IMR-90 (cell line): ENCODE data around the gene PNMA8C. TPM values are rescaled to one million over a fixed set of nuclear protein-coding genes. Genes with fewer than 3 reads are reported as not detected.

Experiments used
- ATAC-seq: fragments of 200-7000 bp; cut with Tn5 transposase; 2 replicates; pipeline ENCODE4 v1.9.1; 2020; ENCODE audit warnings: low read depth, mild to moderate bottlenecking, moderate library complexity
- BruUV-seq: library from RNA; stranded (reverse); fragments of 400-500 nt; replicated peaks from 2 replicates; lab custom pipeline; 2021; lab: Mats Ljungman, UMichigan
- CTCF ChIA-PET: fragments of 300-600 bp; formaldehyde crosslinking; extraction: SDS; loops from one replicate; lab custom pipeline; 2021; ENCODE audit warnings: antibody characterized with exemption; lab: Yijun Ruan, JAX
- POLR2A ChIA-PET: fragments of 300-600 bp; sonication (Branson Sonifier 250); formaldehyde crosslinking; loops from one replicate; lab custom pipeline; 2022; ENCODE audit warnings: antibody characterized with exemption; ENCODE audit not compliant: unreplicated experiment; lab: Charles Lee
- DNase-seq: peaks from one replicate; pipeline ENCODE4 v3.0.0; 2013
- H2AFZ ChIP-seq: replicated peaks from 2 replicates; pipeline ENCODE3; 2013; ENCODE audit warnings: low read length, mild to moderate bottlenecking; ENCODE audit not compliant: poor library complexity
- H2AK5ac ChIP-seq: 2 replicates; pipeline ENCODE4 v1.6.1; 2013; ENCODE audit warnings: low read depth, low read length, inconsistent platforms
- H2AK9ac ChIP-seq: replicated peaks from 2 replicates; pipeline ENCODE3; 2013; ENCODE audit warnings: mild to moderate bottlenecking, low read depth, low read length, moderate library complexity; ENCODE audit not compliant: poor library complexity
- H2BK120ac ChIP-seq: 2 replicates; pipeline ENCODE4 v1.6.1; 2013; ENCODE audit warnings: low read depth, low read length, inconsistent platforms
- H2BK15ac ChIP-seq: 3 replicates; pipeline ENCODE4 v1.6.1; 2013; ENCODE audit warnings: low read depth, low read length, inconsistent platforms
- H2BK20ac ChIP-seq: 2 replicates; pipeline ENCODE4 v1.6.1; 2013; ENCODE audit warnings: low read depth, mild to moderate bottlenecking, inconsistent platforms, low read length, moderate library complexity
- H2BK5ac ChIP-seq: 2 replicates; pipeline ENCODE4 v1.6.1; 2013; ENCODE audit warnings: mild to moderate bottlenecking, low read depth, low read length, inconsistent platforms; ENCODE audit not compliant: poor library complexity, severe bottlenecking
- H3K14ac ChIP-seq: replicated peaks from 2 replicates; pipeline ENCODE4 v1.6.1; 2013; ENCODE audit warnings: low read depth, low read length, inconsistent platforms
- H3K18ac ChIP-seq: 2 replicates; pipeline ENCODE4 v1.6.1; 2013; ENCODE audit warnings: low read depth, low read length, control low read depth
- H3K23ac ChIP-seq: 2 replicates; pipeline ENCODE4 v1.6.1; 2013; ENCODE audit warnings: low read depth, low read length, inconsistent platforms
- H3K27ac ChIP-seq: 2 replicates; pipeline ENCODE4 v1.5.1; 2013; ENCODE audit warnings: mild to moderate bottlenecking, control low read depth, low read length; ENCODE audit not compliant: insufficient read depth
- H3K27me3 ChIP-seq: 2 replicates; pipeline ENCODE4 v1.6.1; 2013; ENCODE audit warnings: low read length; ENCODE audit not compliant: control insufficient read depth, insufficient read depth
- H3K36me3 ChIP-seq: 2 replicates; pipeline ENCODE4 v1.6.1; 2013; ENCODE audit warnings: low read length, mixed read lengths; ENCODE audit not compliant: control insufficient read depth, insufficient read depth
- H3K4ac ChIP-seq: 2 replicates; pipeline ENCODE4 v1.6.1; 2013; ENCODE audit warnings: low read depth, low read length, inconsistent platforms
- H3K4me1 ChIP-seq: 2 replicates; pipeline ENCODE4 v1.6.1; 2013; ENCODE audit warnings: low read length, mixed read lengths; ENCODE audit not compliant: control insufficient read depth, insufficient read depth
- H3K4me2 ChIP-seq: 2 replicates; pipeline ENCODE4 v1.6.1; 2013; ENCODE audit warnings: low read depth, mild to moderate bottlenecking, control low read depth, low read length, moderate library complexity
- H3K4me3 ChIP-seq: 2 replicates; pipeline ENCODE4 v1.5.1; 2013; ENCODE audit warnings: low read depth, mild to moderate bottlenecking, control low read depth, low read length, moderate library complexity; ENCODE audit not compliant: insufficient read depth
- H3K56ac ChIP-seq: 2 replicates; pipeline ENCODE4 v1.6.1; 2013; ENCODE audit warnings: low read length, inconsistent platforms; ENCODE audit not compliant: insufficient read depth; ENCODE audit errors: extremely low read depth
- H3K79me1 ChIP-seq, 2 experiments: 2 replicates each; pipeline ENCODE4 v1.6.1; 2013; ENCODE audit warnings: low read length in 2 of 2, inconsistent platforms in 1 of 2, low read depth in 1 of 2
- H3K9ac ChIP-seq: 2 replicates; pipeline ENCODE4 v1.6.1; 2013; ENCODE audit warnings: low read depth, low read length, control low read depth
- H3K9me1 ChIP-seq: 2 replicates; pipeline ENCODE4 v1.6.1; 2013; ENCODE audit warnings: low read length, inconsistent platforms; ENCODE audit not compliant: insufficient read depth
- H3K9me3 ChIP-seq: 2 replicates; pipeline ENCODE4 v1.6.1; 2013; ENCODE audit warnings: low read length; ENCODE audit not compliant: control insufficient read depth, insufficient read depth
- H4K20me1 ChIP-seq: 2 replicates; pipeline ENCODE4 v1.6.1; 2013; ENCODE audit warnings: low read length, inconsistent platforms; ENCODE audit not compliant: insufficient read depth
- H4K5ac ChIP-seq: 2 replicates; pipeline ENCODE4 v1.6.1; 2013; ENCODE audit warnings: mild to moderate bottlenecking, low read depth, low read length, control low read depth
- H4K8ac ChIP-seq, 2 experiments: 2 replicates each; pipeline ENCODE4 v1.6.1; 2013; ENCODE audit warnings: low read depth in 2 of 2, low read length in 2 of 2, control low read depth in 1 of 2, inconsistent platforms in 1 of 2
- H4K91ac ChIP-seq: 2 replicates; pipeline ENCODE4 v1.6.1; 2013; ENCODE audit warnings: low read depth, low read length, inconsistent platforms; ENCODE audit not compliant: insufficient read depth
- BHLHE40 ChIP-seq: fragments of 150-350 bp; IDR thresholded peaks from 2 replicates; pipeline ENCODE4 v1.6.1; 2016; ENCODE audit warnings: mild to moderate bottlenecking, low read depth, low read length
- CEBPB ChIP-seq: IDR thresholded peaks from 2 replicates; pipeline ENCODE4 v1.6.1; 2012; ENCODE audit warnings: low read depth, low read length, improper control_type of control experiment
- CHD1 ChIP-seq: IDR thresholded peaks from 2 replicates; pipeline ENCODE4 v1.6.1; 2012; ENCODE audit warnings: low read depth, low read length, improper control_type of control experiment
- CTCF ChIP-seq: conservative IDR thresholded peaks from 2 replicates; pipeline ENCODE4 v1.5.1; 2012; ENCODE audit warnings: mild to moderate bottlenecking, low read depth, low read length, improper control_type of control experiment
- ELK1 ChIP-seq: fragments of 150-350 bp; IDR thresholded peaks from 2 replicates; pipeline ENCODE4 v1.6.1; 2016; ENCODE audit warnings: low read depth, mild to moderate bottlenecking, low read length, moderate library complexity, borderline replicate concordance
- FOS ChIP-seq: fragments of 150-350 bp; IDR thresholded peaks from 2 replicates; pipeline ENCODE4 v1.6.1; 2016; ENCODE audit warnings: low read depth, low read length
- MAFK ChIP-seq: IDR thresholded peaks from 2 replicates; pipeline ENCODE4 v1.6.1; 2012; ENCODE audit warnings: low read depth, low read length, improper control_type of control experiment
- MAZ ChIP-seq: IDR thresholded peaks from 2 replicates; pipeline ENCODE4 v1.6.1; 2012; ENCODE audit warnings: low read depth, mild to moderate bottlenecking, low read length, improper control_type of control experiment, moderate library complexity, borderline replicate concordance
- MXI1 ChIP-seq: IDR thresholded peaks from 2 replicates; pipeline ENCODE4 v1.6.1; 2012; ENCODE audit warnings: low read depth, mild to moderate bottlenecking, low read length, moderate library complexity, borderline replicate concordance
- NFE2L2 ChIP-seq: fragments of 150-350 bp; IDR thresholded peaks from 2 replicates; pipeline ENCODE4 v1.6.1; 2016; ENCODE audit warnings: low read depth, mild to moderate bottlenecking, low read length
- POLR2A ChIP-seq: IDR thresholded peaks from 2 replicates; pipeline ENCODE4 v1.6.1; 2012; ENCODE audit warnings: mild to moderate bottlenecking, low read depth, low read length
- RAD21 ChIP-seq: IDR thresholded peaks from 2 replicates; pipeline ENCODE4 v1.6.1; 2012; ENCODE audit warnings: low read length, improper control_type of control experiment
- RCOR1 ChIP-seq: IDR thresholded peaks from 2 replicates; pipeline ENCODE4 v1.6.1; 2012; ENCODE audit warnings: mild to moderate bottlenecking, low read length, improper control_type of control experiment; ENCODE audit not compliant: insufficient replicate concordance
- RFX5 ChIP-seq: IDR thresholded peaks from 2 replicates; pipeline ENCODE4 v1.8.0; 2012; ENCODE audit warnings: low read depth, mild to moderate bottlenecking, low read length, moderate library complexity
- SMC3 ChIP-seq: fragments of 150-350 bp; IDR thresholded peaks from 2 replicates; pipeline ENCODE4 v1.6.1; 2016; ENCODE audit warnings: low read depth, mild to moderate bottlenecking, antibody characterized with exemption, low read length, moderate library complexity
- USF2 ChIP-seq: fragments of 150-350 bp; IDR thresholded peaks from 2 replicates; pipeline ENCODE4 v1.6.1; 2017; ENCODE audit warnings: mild to moderate bottlenecking, antibody characterized with exemption, low read length, low read depth
- WGBS, 2 experiments: methylation state at CpG; one replicate each; pipeline versions ENCODE4 v1.1.5 to v1.1.7; 2013; ENCODE audit warnings: missing lambda C conversion rate in 2 of 2; ENCODE audit not compliant: insufficient read length in 1 of 2; ENCODE audit errors: extremely low coverage in 2 of 2; 5-methylcytosine and 5-hydroxymethylcytosine counted together
- dilution Hi-C: fragments of 300-500 bp; cut with HindIII; formaldehyde crosslinking; loops from one replicate; pipeline ENCODE4 v1.14.3; 2018; ENCODE audit warnings: low sequenced_read_pairs; ENCODE audit not compliant: unreplicated experiment
- in situ Hi-C: fragments of 300-500 bp; cut with MboI; formaldehyde crosslinking; loops from 3 replicates; pipeline ENCODE4 v1.14.3; 2019; ENCODE audit warnings: low sequenced_read_pairs, inconsistent platforms, mixed read lengths
- intact Hi-C: fragments of 100-400 bp; cut with micrococcal nuclease; formaldehyde crosslinking; loops from 2 replicates; pipeline ENCODE4 v1.10.0; 2022
- polyA plus RNA-seq, 3 experiments: library from polyadenylated mRNA; depleted of rRNA; stranded (reverse); fragments of >200 nt; gene quantifications; 2 replicates each; pipeline ENCODE4 v1.2.3, GENCODE V29; 2012; ENCODE audit warnings: low replicate concordance in 1 of 3
- total RNA-seq: library from RNA; depleted of rRNA; stranded (reverse); fragments of >200 nt; gene quantifications from 2 replicates; pipeline ENCODE4 v1.2.3, GENCODE V29; 2012

The PNMA8C gene
- total and polyA plus RNA-seq, 2 of the 4 experiments (the other 2 are of a cell fraction) = 0.09 to 0.18 TPM

- Histone ChIP-seq H3K23ac (no peak overlapping the region), H3K18ac (no peak overlapping the region), H3K27ac (no peak overlapping the region), H3K9me3 (no peaks in the 10 kb centered on the region), H3K79me1 (peaks cover 19 to 54% of the 10 kb centered on the region in 2 experiments), H3K4ac (no peak overlapping the region), H3K36me3 (peaks cover 28% of the 10 kb centered on the region), H3K56ac (no peak overlapping the region), H2AK5ac (no peak overlapping the region), H2BK20ac (no peak overlapping the region), H4K8ac (no peak overlapping the region), H2BK120ac (no peak overlapping the region), H3K9me1 (peaks cover 7% of the 10 kb centered on the region), H2AK9ac (no peak overlapping the region), H4K5ac (no peak overlapping the region), H2BK15ac (no peak overlapping the region), H3K9ac (no peak overlapping the region), H2AFZ (no peak overlapping the region), H3K4me1 (no peaks in the 10 kb centered on the region; the same call in 1 of the 2 replicates), H3K14ac (no peak overlapping the region), H2BK5ac (no peak overlapping the region), H4K20me1 (no peaks in the 10 kb centered on the region), H3K4me2 (no peak overlapping the region), H3K27me3 (no peaks in the 10 kb centered on the region), H4K91ac (no peak overlapping the region), H3K4me3 (no peak overlapping the region)
- DNase-seq = no peak
- ATAC-seq = no peak
- no TSS peak for BruUV-seq
- dilution Hi-C loops = no loop called here
- WGBS, 2 experiments = no CpG with 5 or more reads among the region's 2 CpGs
- no peak for TF ChIP-seq MAFK
- no peak for TF ChIP-seq ELK1
- TF ChIP-seq MAZ = no peak
- TF ChIP-seq RFX5 = no peak
- no peak for TF ChIP-seq RAD21
- no peak for TF ChIP-seq NFE2L2
- no peak for TF ChIP-seq POLR2A
- TF ChIP-seq FOS = no peak
- TF ChIP-seq SMC3 = no peak
- no peak for TF ChIP-seq USF2
- TF ChIP-seq CHD1 = no peak
- TF ChIP-seq MXI1 = no peak
- TF ChIP-seq RCOR1 = no peak
- TF ChIP-seq CEBPB = no peak
- TF ChIP-seq BHLHE40 = no peak
- TF ChIP-seq CTCF = no peak
- intact Hi-C loops = no loop called here
- in situ Hi-C loops = loop anchor here (10.0 kb wide), 1 partner anchor 97 kb away; no protein-coding TSS in a partner anchor
- ChIA-PET CTCF (interaction anchor here (1.4 kb wide), 1 partner anchor 15 kb away, joined by 3 read pairs; no protein-coding TSS in a partner anchor), POLR2A (no interaction called here)
Measured at GRCh38 chr19:46381346-46381745, 47.4 kb downstream of the PNMA8C start.
